ENCODE measurements around the gene RELN. TPM values are rescaled to one million over a fixed set of nuclear protein-coding genes. Genes with fewer than 3 reads are reported as not detected.
A peak's percentile ranks its signal among the peaks of the same experiment; 100 is the strongest.
"Not testable (repeated sequence)": the region's sequence is repeated elsewhere in the genome, so short reads cannot be mapped to it uniquely, and the experiment has no call there.

RELN gene
- polyA plus RNA-seq (2013, experiment 1 of 2): under 0.01 TPM
- polyA plus RNA-seq (2013, experiment 2 of 2): 0.03 TPM

DNA sequence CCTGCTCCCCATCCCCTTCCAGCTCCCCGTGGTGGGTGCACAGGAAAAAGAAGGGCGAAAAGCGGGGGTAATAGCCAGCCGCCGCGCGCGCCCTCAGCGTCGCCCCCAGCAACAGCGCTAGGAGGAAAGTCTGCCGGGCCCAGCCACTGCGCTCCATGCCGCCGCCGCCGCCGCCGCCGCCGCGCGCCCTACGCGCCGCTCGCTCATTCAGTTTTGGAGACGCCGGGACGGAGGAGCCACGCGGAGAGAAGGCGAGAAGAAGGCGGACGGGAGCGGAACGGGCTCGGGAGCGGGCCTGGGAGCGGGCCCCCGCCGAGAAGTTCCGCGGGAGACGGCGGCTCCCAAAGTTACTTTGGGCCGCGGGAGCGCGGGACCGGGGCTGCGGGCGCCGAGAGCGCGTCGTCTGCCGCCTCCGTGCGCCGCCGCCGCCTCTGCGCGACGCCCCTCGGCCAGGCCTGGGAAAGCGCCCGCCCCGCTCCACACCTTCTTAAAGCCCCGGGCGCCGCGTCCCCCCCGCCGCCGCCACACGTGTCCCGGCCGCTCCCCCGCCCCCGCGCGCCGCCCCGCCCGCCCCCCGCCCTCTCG is at the start of gene RELN:
TSS of gene RELN (minus strand) at position 459 of the 585 bp plus-strand sequence. CDS start at position 157, 302 bp downstream.
- H2AFZ ChIP-seq (ENCODE audit: low read depth, low read length): peak within 1 kb of the TSS; percentile 60
- no peak within 1 kb of the TSS for H3K14ac ChIP-seq (ENCODE audit: low read length in 2 of 2)
- H2BK5ac ChIP-seq (ENCODE audit: low read depth, low read length, poor library complexity, severe bottlenecking): no peak within 1 kb of the TSS
- H4K8ac ChIP-seq (ENCODE audit: low read length): no peak within 1 kb of the TSS
- no peak within 1 kb of the TSS for H2BK12ac ChIP-seq (ENCODE audit: low read length in 2 of 2)
- H3K4me1 ChIP-seq (ENCODE audit: control insufficient read depth, insufficient read depth, low read depth, low read length): peaks cover 18% of the 10 kb centered on the region
- no peaks in the 10 kb centered on the region for H3K79me1 ChIP-seq (replicated peaks; ENCODE audit: low read length, poor library complexity, severe bottlenecking)
- H3K4ac ChIP-seq (ENCODE audit: low read depth in 1 of 2, low read length in 2 of 2): no peak within 1 kb of the TSS
- no peak within 1 kb of the TSS for H3K18ac ChIP-seq (ENCODE audit: low read depth in 1 of 2, low read length in 2 of 2)
- no peak within 1 kb of the TSS for H4K91ac ChIP-seq (ENCODE audit: low read length)
- no peak within 1 kb of the TSS for H2BK15ac ChIP-seq (ENCODE audit: low read depth, poor library complexity, severe bottlenecking)
- peak within 1 kb of the TSS; percentile 67 for H3K9ac ChIP-seq (ENCODE audit: low read length)
- H3K23ac ChIP-seq (ENCODE audit: low read length in 2 of 2): no peak within 1 kb of the TSS
- H2AK5ac ChIP-seq (ENCODE audit: low read length, severe bottlenecking): no peak within 1 kb of the TSS
- no peak within 1 kb of the TSS for H2BK120ac ChIP-seq (ENCODE audit: low read depth, low read length)
- peak within 1 kb of the TSS; percentile 64 to 82 for H3K4me3 ChIP-seq (ENCODE audit: insufficient read depth in 1 of 2, low read depth in 1 of 2, low read length in 2 of 2)
- DNase-seq: peak; percentile 19
- no peak within 1 kb of the TSS for H3K27ac ChIP-seq (ENCODE audit: low read length, poor library complexity, severe bottlenecking)
- H3K4me2 ChIP-seq (ENCODE audit: low read length, poor library complexity, severe bottlenecking): peak within 1 kb of the TSS; percentile 94
- no peaks in the 10 kb centered on the region for H3K9me3 ChIP-seq (ENCODE audit: control insufficient read depth, low read length)
- H3K27me3 ChIP-seq (ENCODE audit: control insufficient read depth in 1 of 2, insufficient read depth in 1 of 2, low read length in 2 of 2): peaks cover 12 to 34% of the 10 kb centered on the region in 2 experiments
- 1% methylated on average over 31 of the region's 89 CpGs for whole genome bisulfite sequencing
- no peaks in the 10 kb centered on the region for H3K36me3 ChIP-seq (ENCODE audit: control insufficient read depth in 1 of 2, insufficient read depth in 2 of 2, low read depth in 1 of 2, low read length in 2 of 2)

DNA sequence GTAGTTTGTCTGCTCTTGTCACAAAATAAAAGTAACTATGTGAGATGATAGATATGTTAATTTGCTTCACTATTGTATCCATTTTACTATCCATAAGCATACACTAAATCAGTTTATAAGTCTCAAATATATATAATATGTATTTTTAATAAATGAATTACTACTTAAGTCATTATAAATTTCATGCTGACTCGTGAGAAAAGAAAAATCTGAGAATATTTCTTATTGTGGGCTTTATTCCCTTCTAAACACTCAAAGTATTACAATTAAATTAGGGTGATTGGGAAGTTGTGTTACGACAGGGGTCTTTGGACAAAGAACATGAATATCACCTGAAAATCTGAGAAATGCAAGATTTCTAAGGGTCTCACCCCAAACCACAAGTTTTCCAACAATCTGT is 48.7 kb upstream of the RELN start:
- H3K9ac ChIP-seq (ENCODE audit: low read length): no peak overlapping the region
- H3K23ac ChIP-seq (ENCODE audit: low read length in 2 of 2): no peak overlapping the region
- H3K4me2 ChIP-seq (ENCODE audit: low read length, poor library complexity, severe bottlenecking): no peak overlapping the region
- H3K9me3 ChIP-seq (ENCODE audit: control insufficient read depth, low read length): peaks cover 7% of the 10 kb centered on the region
- WGBS: no CpG with 5 or more reads among the region's 2 CpGs
- no peak overlapping the region for H2BK5ac ChIP-seq (ENCODE audit: low read depth, low read length, poor library complexity, severe bottlenecking)
- H2BK15ac ChIP-seq (ENCODE audit: low read depth, poor library complexity, severe bottlenecking): no peak overlapping the region
- H3K27me3 ChIP-seq (ENCODE audit: control insufficient read depth in 1 of 2, insufficient read depth in 1 of 2, low read length in 2 of 2): peaks cover 0 to 14% of the 10 kb centered on the region in 2 experiments
- H3K18ac ChIP-seq (ENCODE audit: low read depth in 1 of 2, low read length in 2 of 2): no peak overlapping the region
- no peaks in the 10 kb centered on the region for H3K36me3 ChIP-seq (ENCODE audit: control insufficient read depth in 1 of 2, insufficient read depth in 2 of 2, low read depth in 1 of 2, low read length in 2 of 2)
- DNase-seq: no peak
- H4K91ac ChIP-seq (ENCODE audit: low read length): no peak overlapping the region
- no peaks in the 10 kb centered on the region for H3K79me1 ChIP-seq (replicated peaks; ENCODE audit: low read length, poor library complexity, severe bottlenecking)
- H2BK12ac ChIP-seq (ENCODE audit: low read length in 2 of 2): no peak overlapping the region
- no peak overlapping the region for H3K27ac ChIP-seq (ENCODE audit: low read length, poor library complexity, severe bottlenecking)
- H3K4me1 ChIP-seq (ENCODE audit: control insufficient read depth, insufficient read depth, low read depth, low read length): no peaks in the 10 kb centered on the region
- H3K14ac ChIP-seq (ENCODE audit: low read length in 2 of 2): no peak overlapping the region
- H2BK120ac ChIP-seq (ENCODE audit: low read depth, low read length): no peak overlapping the region
- no peak overlapping the region for H3K4ac ChIP-seq (ENCODE audit: low read depth in 1 of 2, low read length in 2 of 2)
- no peak overlapping the region for H4K8ac ChIP-seq (ENCODE audit: low read length)
- H2AFZ ChIP-seq (ENCODE audit: low read depth, low read length): no peak overlapping the region
- no peak overlapping the region for H3K4me3 ChIP-seq (ENCODE audit: insufficient read depth in 1 of 2, low read depth in 1 of 2, low read length in 2 of 2)
- no peak overlapping the region for H2AK5ac ChIP-seq (ENCODE audit: low read length, severe bottlenecking)

DNA sequence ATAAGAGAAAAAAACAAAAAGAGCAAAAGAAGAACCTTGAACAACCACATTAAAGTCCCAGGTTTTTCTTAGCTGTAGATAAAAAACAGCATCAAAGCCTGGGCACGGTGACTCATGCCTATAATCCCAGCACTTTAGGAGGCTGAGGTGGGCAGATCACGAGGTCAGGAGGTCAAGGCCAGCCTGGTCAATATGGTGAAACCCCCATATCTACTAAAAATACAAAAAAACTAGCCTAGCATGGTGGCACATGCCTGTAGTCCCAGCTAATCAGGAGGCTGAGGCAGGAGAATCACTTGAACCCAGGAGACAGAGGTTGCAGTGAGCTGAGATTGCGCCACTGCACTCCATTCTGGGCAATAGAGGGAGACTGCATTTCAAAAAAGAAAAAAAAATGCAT is 47.4 kb upstream of the RELN start:
- not testable (repeated sequence) for H2BK5ac ChIP-seq (ENCODE audit: low read depth, low read length, poor library complexity, severe bottlenecking); H2BK12ac ChIP-seq (ENCODE audit: low read length in 2 of 2); H3K4me2 ChIP-seq (ENCODE audit: low read length, poor library complexity, severe bottlenecking); H3K9me3 ChIP-seq (ENCODE audit: control insufficient read depth, low read length); H4K91ac ChIP-seq (ENCODE audit: low read length); H3K4me3 ChIP-seq (ENCODE audit: insufficient read depth in 1 of 2, low read depth in 1 of 2, low read length in 2 of 2); H3K14ac ChIP-seq (ENCODE audit: low read length in 2 of 2); H2AFZ ChIP-seq (ENCODE audit: low read depth, low read length); H2BK120ac ChIP-seq (ENCODE audit: low read depth, low read length); H3K79me1 ChIP-seq (replicated peaks; ENCODE audit: low read length, poor library complexity, severe bottlenecking); H3K36me3 ChIP-seq (ENCODE audit: control insufficient read depth in 1 of 2, insufficient read depth in 2 of 2, low read depth in 1 of 2, low read length in 2 of 2); H2AK5ac ChIP-seq (ENCODE audit: low read length, severe bottlenecking); H2BK15ac ChIP-seq (ENCODE audit: low read depth, poor library complexity, severe bottlenecking); H3K4ac ChIP-seq (ENCODE audit: low read depth in 1 of 2, low read length in 2 of 2); H3K23ac ChIP-seq (ENCODE audit: low read length in 2 of 2); H3K9ac ChIP-seq (ENCODE audit: low read length); H3K18ac ChIP-seq (ENCODE audit: low read depth in 1 of 2, low read length in 2 of 2); H3K4me1 ChIP-seq (ENCODE audit: control insufficient read depth, insufficient read depth, low read depth, low read length); H4K8ac ChIP-seq (ENCODE audit: low read length); DNase-seq; H3K27ac ChIP-seq (ENCODE audit: low read length, poor library complexity, severe bottlenecking)
- WGBS: 50% methylated on average over 2 of the region's 3 CpGs
- H3K27me3 ChIP-seq (ENCODE audit: control insufficient read depth in 1 of 2, insufficient read depth in 1 of 2, low read length in 2 of 2): peaks cover 0 to 14% of the 10 kb centered on the region in 2 experiments

DNA sequence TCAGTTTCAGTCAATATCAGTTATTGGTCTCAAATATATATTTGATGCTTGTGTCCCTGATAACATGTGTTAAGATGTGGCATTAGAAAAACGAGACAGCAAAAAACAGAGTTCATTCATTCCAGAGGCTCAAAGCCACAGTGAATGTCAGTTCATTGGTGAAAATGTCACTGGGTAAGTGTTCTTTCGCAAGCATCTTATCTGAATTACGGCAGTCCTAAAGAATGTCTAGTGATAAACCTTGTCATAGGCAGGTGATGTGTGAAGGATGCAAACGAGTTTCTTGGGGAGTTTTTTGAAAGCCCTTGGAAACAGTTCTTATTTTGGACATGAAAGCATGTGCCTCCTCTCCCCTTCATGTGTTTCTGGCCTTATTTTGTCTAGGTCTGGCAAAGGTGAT is 45.9 kb upstream of the RELN start:
- Histone ChIP-seq H3K9ac (ENCODE audit: low read length) (no peak overlapping the region), H2AFZ (ENCODE audit: low read depth, low read length) (no peak overlapping the region), H3K4me2 (ENCODE audit: low read length, poor library complexity, severe bottlenecking) (no peak overlapping the region), H3K4me1 (ENCODE audit: control insufficient read depth, insufficient read depth, low read depth, low read length) (no peaks in the 10 kb centered on the region), H3K4ac (ENCODE audit: low read depth in 1 of 2, low read length in 2 of 2) (no peak overlapping the region), H2AK5ac (ENCODE audit: low read length, severe bottlenecking) (no peak overlapping the region), H3K36me3 (ENCODE audit: control insufficient read depth in 1 of 2, insufficient read depth in 2 of 2, low read depth in 1 of 2, low read length in 2 of 2) (no peaks in the 10 kb centered on the region), H3K79me1 (replicated peaks; ENCODE audit: low read length, poor library complexity, severe bottlenecking) (no peaks in the 10 kb centered on the region), H2BK120ac (ENCODE audit: low read depth, low read length) (no peak overlapping the region), H3K23ac (ENCODE audit: low read length in 2 of 2) (no peak overlapping the region), H3K27me3 (ENCODE audit: control insufficient read depth in 1 of 2, insufficient read depth in 1 of 2, low read length in 2 of 2) (peaks cover 0 to 11% of the 10 kb centered on the region in 2 experiments), H3K14ac (ENCODE audit: low read length in 2 of 2) (no peak overlapping the region), H3K9me3 (ENCODE audit: control insufficient read depth, low read length) (peaks cover 7% of the 10 kb centered on the region), H4K8ac (ENCODE audit: low read length) (no peak overlapping the region), H3K18ac (ENCODE audit: low read depth in 1 of 2, low read length in 2 of 2) (no peak overlapping the region), H2BK12ac (ENCODE audit: low read length in 2 of 2) (no peak overlapping the region), H3K4me3 (ENCODE audit: insufficient read depth in 1 of 2, low read depth in 1 of 2, low read length in 2 of 2) (no peak overlapping the region), H3K27ac (ENCODE audit: low read length, poor library complexity, severe bottlenecking) (no peak overlapping the region), H4K91ac (ENCODE audit: low read length) (no peak overlapping the region), H2BK15ac (ENCODE audit: low read depth, poor library complexity, severe bottlenecking) (no peak overlapping the region), H2BK5ac (ENCODE audit: low read depth, low read length, poor library complexity, severe bottlenecking) (no peak overlapping the region)
- DNase-seq: no peak
- WGBS: 78% methylated on average over 4 of the region's 4 CpGs

All from mesenchymal stem cell (in vitro differentiated cells and primary cell).